Measurements from ENCODE around the gene UMODL1.

UMODL1 gene

GRCh38 chr21:42041246-42041645 is 29.9 kb upstream of the UMODL1 start:
- TF ChIP-seq, protein P1, sequence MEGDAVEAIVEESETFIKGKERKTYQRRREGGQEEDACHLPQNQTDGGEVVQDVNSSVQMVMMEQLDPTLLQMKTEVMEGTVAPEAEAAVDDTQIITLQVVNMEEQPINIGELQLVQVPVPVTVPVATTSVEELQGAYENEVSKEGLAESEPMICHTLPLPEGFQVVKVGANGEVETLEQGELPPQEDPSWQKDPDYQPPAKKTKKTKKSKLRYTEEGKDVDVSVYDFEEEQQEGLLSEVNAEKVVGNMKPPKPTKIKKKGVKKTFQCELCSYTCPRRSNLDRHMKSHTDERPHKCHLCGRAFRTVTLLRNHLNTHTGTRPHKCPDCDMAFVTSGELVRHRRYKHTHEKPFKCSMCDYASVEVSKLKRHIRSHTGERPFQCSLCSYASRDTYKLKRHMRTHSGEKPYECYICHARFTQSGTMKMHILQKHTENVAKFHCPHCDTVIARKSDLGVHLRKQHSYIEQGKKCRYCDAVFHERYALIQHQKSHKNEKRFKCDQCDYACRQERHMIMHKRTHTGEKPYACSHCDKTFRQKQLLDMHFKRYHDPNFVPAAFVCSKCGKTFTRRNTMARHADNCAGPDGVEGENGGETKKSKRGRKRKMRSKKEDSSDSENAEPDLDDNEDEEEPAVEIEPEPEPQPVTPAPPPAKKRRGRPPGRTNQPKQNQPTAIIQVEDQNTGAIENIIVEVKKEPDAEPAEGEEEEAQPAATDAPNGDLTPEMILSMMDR (IDR thresholded peaks at IDR 0.05), result no peak
- Histone ChIP-seq H2AFZ (no peak overlapping the region), H3K79me2 (no peaks in the 10 kb centered on the region), H3K27me3 (ENCODE audit: control insufficient read depth, insufficient read depth, low read length) (no peaks in the 10 kb centered on the region), H3K4me1 (no peaks in the 10 kb centered on the region), H3K27ac (no peak overlapping the region), H3K36me3 (ENCODE audit: control insufficient read depth, insufficient read depth, low read length) (no peaks in the 10 kb centered on the region), H3K9ac (no peak overlapping the region), H3K4me2 (ENCODE audit: low read length) (no peak overlapping the region), H3K4me3 (ENCODE audit: low read depth, low read length) (no peak overlapping the region), H3K9me3 (ENCODE audit: control insufficient read depth, low read length) (no peaks in the 10 kb centered on the region)

GRCh38 chr21:42041711-42042110 is 29.4 kb upstream of the UMODL1 start:
- Histone ChIP-seq H3K4me2 (ENCODE audit: low read length) (no peak overlapping the region), H3K4me1 (no peaks in the 10 kb centered on the region), H3K9me3 (ENCODE audit: control insufficient read depth, low read length) (no peaks in the 10 kb centered on the region), H3K27ac (no peak overlapping the region), H3K4me3 (ENCODE audit: low read depth, low read length) (no peak overlapping the region), H3K27me3 (ENCODE audit: control insufficient read depth, insufficient read depth, low read length) (no peaks in the 10 kb centered on the region), H3K9ac (no peak overlapping the region), H2AFZ (no peak overlapping the region), H3K36me3 (ENCODE audit: control insufficient read depth, insufficient read depth, low read length) (no peaks in the 10 kb centered on the region), H3K79me2 (no peaks in the 10 kb centered on the region)
- TF ChIP-seq, protein P1 (IDR thresholded peaks at IDR 0.05), result no peak

GRCh38 chr21:42042651-42043050 is 28.5 kb upstream of the UMODL1 start:
- no peak overlapping the region for H2AFZ ChIP-seq
- H3K79me2 ChIP-seq, result no peaks in the 10 kb centered on the region
- H3K9ac ChIP-seq, result no peak overlapping the region
- H3K36me3 ChIP-seq (ENCODE audit: control insufficient read depth, insufficient read depth, low read length), result no peaks in the 10 kb centered on the region
- H3K27ac ChIP-seq, result no peak overlapping the region
- no peaks in the 10 kb centered on the region for H3K4me1 ChIP-seq
- H3K27me3 ChIP-seq (ENCODE audit: control insufficient read depth, insufficient read depth, low read length), result no peaks in the 10 kb centered on the region
- no peak overlapping the region for H3K4me3 ChIP-seq (ENCODE audit: low read depth, low read length)
- no peaks in the 10 kb centered on the region for H3K9me3 ChIP-seq (ENCODE audit: control insufficient read depth, low read length)
- TF ChIP-seq, protein P1 (IDR thresholded peaks at IDR 0.05), result no peak
- H3K4me2 ChIP-seq (ENCODE audit: low read length), result no peak overlapping the region

DNA sequence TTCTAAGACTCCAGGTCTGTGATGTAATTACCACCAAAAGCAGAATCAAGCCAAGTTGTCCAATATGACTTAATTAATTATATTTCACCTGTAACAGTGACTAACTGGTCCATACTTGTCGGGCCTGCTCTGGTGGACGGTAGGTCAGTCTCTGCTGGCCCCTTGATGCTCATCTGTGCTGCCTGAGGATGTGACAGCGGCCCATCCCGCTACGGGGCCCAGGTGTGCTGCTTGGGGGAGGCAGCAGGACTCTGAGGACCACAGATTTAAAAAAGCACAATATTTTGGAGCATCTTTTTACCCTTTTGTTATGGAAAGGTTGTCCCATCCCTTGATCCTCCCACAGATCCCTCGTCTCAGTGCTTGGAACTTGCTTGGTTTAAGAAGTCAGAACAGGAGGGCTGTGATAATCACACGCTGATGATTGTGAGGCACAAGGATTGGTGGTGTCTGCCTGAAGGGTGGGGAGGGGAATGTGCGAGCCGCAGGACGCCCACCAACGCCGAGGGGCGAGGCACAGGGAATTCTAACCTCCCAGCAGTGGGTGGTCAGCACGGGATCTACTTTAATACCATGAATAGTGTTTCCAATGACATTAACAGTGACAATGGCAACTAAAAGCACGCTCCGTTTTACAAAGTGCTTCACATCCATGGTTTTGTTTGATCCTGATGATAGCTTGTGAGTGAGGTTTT is 27.8 kb upstream of the UMODL1 start:
- Histone ChIP-seq H3K36me3 (ENCODE audit: control insufficient read depth, insufficient read depth, low read length) (no peaks in the 10 kb centered on the region), H2AFZ (no peak overlapping the region), H3K9ac (no peak overlapping the region), H3K9me3 (ENCODE audit: control insufficient read depth, low read length) (no peaks in the 10 kb centered on the region), H3K27ac (no peak overlapping the region), H3K4me2 (ENCODE audit: low read length) (no peak overlapping the region), H3K27me3 (ENCODE audit: control insufficient read depth, insufficient read depth, low read length) (no peaks in the 10 kb centered on the region), H3K4me3 (ENCODE audit: low read depth, low read length) (no peak overlapping the region), H3K4me1 (no peaks in the 10 kb centered on the region), H3K79me2 (no peaks in the 10 kb centered on the region)
- TF ChIP-seq, protein P1 (IDR thresholded peaks at IDR 0.05), result no peak

- H3K4me2 ChIP-seq (ENCODE audit: low read length), result no peak overlapping the region
- H3K9me3 ChIP-seq (ENCODE audit: control insufficient read depth, low read length), result no peaks in the 10 kb centered on the region
- TF ChIP-seq, protein P1 (IDR thresholded peaks at IDR 0.05), result no peak
- no peaks in the 10 kb centered on the region for H3K4me1 ChIP-seq
- no peaks in the 10 kb centered on the region for H3K27me3 ChIP-seq (ENCODE audit: control insufficient read depth, insufficient read depth, low read length)
- no peak overlapping the region for H3K4me3 ChIP-seq (ENCODE audit: low read depth, low read length)
- no peak overlapping the region for H3K9ac ChIP-seq
- H3K27ac ChIP-seq, result no peak overlapping the region
- no peaks in the 10 kb centered on the region for H3K79me2 ChIP-seq
- H2AFZ ChIP-seq, result no peak overlapping the region
- H3K36me3 ChIP-seq (ENCODE audit: control insufficient read depth, insufficient read depth, low read length), result no peaks in the 10 kb centered on the region
Measured at GRCh38 chr21:42043961-42044360, 27.2 kb upstream of the UMODL1 start.

Data from parathyroid adenoma (tissue), 2 donors.